RKO (cell line): ENCODE measurements around the gene ADAMTS9.

ENCODE experiments used
- DNase-seq: peaks from one replicate; pipeline ENCODE4 v3.0.0-alpha.2; 2016; ENCODE audit warnings: low spot score

Gene ADAMTS9

DNA sequence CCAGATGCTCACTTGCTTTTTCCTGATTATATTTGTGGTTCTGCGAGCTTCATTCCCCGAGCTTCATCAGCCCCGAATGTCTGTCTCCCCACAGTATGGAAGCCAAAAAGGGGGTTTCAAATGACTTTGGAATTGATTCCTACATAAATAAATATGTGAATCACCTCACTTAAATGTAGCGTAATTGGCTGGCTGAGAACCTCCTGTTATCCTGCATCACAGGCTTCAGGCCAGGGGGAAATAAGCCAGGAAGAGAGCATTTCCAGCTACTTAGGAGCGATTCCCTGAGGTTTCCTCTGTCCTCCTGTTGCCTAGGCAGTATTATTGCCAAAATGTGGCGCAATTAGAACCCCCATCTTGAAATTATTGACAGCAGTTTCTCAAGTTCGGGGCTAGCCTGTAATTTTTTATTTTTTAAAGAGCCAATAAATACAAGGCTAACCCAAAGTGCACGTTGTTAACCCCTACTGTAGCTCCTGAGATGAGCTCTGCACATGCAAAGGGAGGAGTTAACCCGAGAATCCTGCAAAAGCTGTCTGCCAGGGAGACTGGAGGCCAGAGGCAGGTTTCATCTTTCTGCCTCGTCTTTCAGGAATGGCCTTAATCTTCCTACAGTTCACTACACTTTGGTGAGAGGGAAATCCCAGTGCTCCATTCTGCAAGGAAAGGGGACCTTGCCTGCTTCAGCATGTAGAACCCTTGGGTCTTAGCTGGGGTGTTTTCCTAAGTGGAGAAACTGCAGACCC, 148.2 kb downstream of the ADAMTS9 start:
- DNase-seq, result no peak

DNA sequence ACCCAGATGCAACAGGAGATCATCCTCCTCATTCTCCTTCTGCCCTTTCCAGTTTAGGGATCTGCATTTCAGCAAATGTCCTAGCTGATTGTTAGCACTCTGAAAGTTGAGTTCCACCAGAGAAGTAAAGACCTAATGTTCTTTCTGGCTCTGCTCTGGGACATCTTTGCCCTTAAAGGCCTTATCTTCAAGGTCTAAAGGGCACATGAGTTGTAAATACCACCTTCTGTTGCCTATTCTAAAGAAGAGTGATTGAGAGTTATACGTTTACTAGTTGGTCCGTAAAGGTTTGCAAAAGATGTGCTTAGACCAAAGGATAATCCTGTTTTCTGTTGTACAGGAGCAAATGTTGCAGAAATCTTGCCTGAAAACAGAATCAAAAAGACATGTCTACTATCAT, 151.6 kb downstream of the ADAMTS9 start:
- DNase-seq, result no peak

- DNase-seq, result peak; percentile 85
Observed at GRCh38 chr3:64533617-64534317, 154.0 kb downstream of the ADAMTS9 start.

DNA sequence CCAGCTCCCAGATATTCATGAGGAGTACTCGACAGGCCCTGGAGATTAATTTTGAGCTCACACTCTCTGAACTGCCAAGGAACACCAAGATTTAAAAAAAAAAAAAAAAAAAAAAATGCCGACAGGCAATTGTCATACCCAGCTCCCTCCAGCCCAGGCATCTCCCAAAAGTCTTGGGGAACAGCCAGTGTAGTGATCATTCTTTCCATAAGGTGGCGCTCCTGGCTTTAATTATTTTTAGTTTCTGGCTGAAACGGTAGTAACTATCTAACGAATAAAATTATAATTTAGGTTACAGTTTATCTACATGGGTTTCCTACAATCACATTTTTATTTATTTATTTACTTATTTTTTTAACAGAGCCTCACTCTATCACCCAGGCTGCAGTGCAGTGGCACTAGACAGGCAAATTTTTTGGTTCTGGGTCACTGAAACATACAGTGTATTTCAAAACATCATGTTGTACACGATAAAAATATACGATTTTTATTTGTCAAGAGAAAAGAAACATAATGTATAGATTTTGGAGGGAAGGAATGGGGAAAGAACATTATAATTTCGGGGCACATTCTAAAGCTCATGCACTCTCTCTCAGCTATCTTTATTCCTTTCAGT, 157.3 kb downstream of the ADAMTS9 start:
- DNase-seq, result peak; percentile 63

GRCh38 chr3:64523324-64523723, 164.5 kb downstream of the ADAMTS9 start:
- no peak for DNase-seq

- no peak for DNase-seq
Observed at GRCh38 chr3:64520334-64520733, 167.5 kb downstream of the ADAMTS9 start.

DNA sequence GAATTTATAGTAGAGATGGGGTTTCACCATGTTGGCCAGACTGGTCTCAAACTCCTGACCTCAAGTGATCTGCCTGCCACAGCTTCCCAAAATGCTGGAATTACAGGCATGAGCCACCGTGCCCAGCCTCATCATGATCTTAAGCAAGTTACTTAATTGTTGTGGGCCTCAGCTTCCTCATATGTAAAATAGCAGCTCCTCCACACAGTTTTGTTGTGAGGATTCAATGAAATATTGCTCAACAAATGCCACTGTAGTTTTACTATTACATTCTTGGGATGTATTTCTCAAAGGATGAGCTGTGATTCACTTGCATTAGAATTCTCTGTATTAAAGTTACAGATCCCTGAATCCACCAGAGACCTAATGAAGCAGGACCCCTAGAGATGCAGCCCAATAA, 168.8 kb downstream of the ADAMTS9 start:
- no peak for DNase-seq

- DNase-seq, result no peak
Observed at GRCh38 chr3:64518496-64518895, 169.3 kb downstream of the ADAMTS9 start.

- no peak for DNase-seq
Observed at GRCh38 chr3:64514889-64515288, 172.9 kb downstream of the ADAMTS9 start.

GRCh38 chr3:64509206-64509605, 178.6 kb downstream of the ADAMTS9 start:
- DNase-seq, result no peak

DNA sequence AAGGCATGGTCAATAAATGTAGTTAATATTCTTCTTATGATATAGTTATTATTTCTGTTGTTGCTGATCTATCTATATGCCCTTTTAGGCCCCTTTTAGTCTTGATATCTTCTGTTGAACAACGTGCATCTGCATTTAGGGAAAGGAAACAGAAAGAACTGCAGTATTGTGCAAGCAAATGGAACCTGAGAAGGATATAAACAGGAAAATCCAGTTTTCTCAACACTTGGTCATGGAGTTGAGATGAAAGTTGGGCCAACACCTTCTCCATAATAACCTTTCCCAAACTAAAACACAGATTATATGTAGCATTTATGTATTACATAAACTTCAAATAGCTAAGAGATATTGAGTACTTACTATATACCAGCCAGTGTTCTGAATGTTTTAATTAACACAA, 179.7 kb downstream of the ADAMTS9 start:
- no peak for DNase-seq

DNA sequence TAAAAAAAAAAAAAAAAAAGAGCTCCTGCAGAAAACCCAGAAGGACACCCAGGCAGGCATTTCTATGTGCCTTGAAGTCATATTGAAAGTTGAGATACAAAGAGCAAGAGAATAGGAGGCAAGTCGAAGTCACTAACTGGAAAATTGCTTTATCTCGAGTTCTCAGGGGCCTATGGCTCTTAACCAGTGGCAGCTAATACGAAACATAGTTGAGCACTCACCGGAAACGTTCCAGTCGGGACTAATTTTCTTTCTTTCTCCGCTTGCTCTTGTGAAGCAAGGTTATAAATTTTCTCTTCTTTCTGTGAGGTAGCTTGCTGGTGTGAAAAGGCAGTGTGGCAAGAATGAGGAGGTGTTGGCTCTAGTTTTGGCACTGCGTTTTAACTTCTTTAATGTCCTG, 181.5 kb downstream of the ADAMTS9 start:
- no peak for DNase-seq

- no peak for DNase-seq
Observed at GRCh38 chr3:64505419-64505818, 182.4 kb downstream of the ADAMTS9 start.

GRCh38 chr3:64502284-64502683, 185.5 kb downstream of the ADAMTS9 start:
- DNase-seq, result no peak

DNA sequence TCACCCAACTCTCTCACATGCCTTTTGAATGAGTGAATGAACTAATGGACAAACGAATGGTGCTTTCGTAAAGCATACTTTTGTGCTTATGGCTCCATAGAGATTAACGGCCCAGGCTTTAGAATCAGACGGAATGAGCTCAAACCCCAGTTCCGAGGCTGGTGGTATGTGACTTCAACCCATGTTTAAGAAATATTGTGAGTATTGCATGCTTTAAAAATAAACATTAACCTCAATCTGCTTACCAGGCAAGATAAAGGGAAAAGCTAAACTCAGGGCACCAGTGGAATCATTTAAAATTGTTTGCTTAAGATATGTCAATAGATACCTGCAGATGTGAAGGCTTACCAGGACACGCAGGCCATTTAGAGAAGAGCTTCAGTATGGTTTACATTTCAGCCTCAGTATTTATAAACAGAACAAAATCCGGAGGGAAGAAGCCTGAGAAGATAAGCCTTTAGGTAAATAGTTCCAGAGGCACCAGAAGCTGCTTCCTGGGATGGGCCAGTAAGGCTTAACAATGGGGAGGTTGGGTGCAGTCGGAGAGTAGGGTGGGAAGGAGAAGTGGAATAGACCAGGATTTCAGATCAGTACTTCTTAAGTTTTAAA, 186.4 kb downstream of the ADAMTS9 start:
- DNase-seq, result no peak

GRCh38 chr3:64496786-64497490, 190.9 kb downstream of the ADAMTS9 start:
- no peak for DNase-seq

GRCh38 chr3:64495781-64496334, 191.9 kb downstream of the ADAMTS9 start:
- DNase-seq, result no peak

DNA sequence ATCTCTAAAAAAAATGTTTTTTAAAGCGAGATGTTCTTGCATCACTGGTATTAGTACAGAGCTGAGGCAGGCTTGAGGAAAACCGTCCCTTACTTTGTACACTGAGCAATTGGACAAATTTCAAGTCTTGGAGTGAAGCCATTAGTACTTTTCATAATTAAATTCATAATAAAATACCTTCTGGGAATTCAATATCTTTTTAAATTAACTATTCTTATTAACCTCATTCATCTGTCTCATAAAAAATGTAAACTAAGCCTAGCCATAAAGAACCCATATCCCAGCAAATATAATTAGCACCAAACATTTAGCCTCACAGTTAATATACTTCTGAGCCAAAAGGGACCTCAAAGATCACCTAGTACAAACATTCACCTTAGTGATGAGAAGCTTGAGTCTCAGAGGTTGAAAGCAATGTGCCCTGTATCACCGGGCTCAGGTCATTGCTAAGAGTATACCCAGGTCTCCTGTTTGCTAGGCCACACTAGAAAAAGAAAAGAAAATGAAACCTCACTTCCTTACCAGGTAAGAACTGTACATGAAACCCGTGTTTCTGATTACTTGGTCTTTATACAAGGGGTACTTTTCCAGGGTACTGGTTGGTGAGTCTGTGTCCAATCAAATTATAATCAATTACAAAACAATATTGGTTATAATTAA, 192.5 kb downstream of the ADAMTS9 start:
- no peak for DNase-seq

DNA sequence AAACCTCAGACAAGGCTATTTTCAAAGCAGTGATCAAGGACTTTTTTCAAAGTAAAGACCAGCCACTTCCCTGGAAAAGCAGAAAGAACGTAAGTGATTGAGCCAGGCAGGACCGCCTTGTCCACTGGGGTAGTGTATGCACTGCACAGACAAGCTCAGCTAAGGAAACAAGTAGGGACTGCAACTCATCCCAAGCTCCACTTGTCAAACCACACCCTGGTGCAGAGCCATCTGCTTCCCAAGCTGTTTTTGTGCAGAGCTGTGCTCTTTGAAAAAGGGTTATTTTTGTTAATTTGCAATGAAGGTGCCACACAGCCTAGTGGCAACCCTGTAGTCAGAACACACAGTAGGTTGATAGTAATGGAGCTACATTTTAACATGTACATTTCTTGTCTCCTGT, 193.3 kb downstream of the ADAMTS9 start:
- no peak for DNase-seq

DNA sequence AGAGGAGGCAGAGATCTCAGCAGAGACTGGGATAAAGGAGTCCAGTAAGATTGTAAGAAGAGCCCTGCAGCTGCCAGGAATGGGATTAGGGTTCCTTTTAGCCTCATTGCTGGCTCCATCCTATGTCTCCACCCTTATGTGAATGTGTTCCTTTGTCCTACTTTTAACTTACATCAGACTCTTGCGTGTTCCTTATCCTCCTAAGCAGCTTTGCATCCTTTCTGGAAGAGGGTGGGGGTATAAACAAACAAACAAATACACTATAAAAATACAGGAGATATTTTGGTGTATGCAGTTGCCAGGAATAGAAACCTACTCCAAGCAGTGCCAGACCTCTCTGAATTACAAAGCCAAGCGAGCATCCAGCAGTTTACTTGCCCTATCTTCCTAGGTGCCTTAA, 194.7 kb downstream of the ADAMTS9 start:
- DNase-seq, result no peak

- no peak for DNase-seq
Observed at GRCh38 chr3:64491843-64492242, 196.0 kb downstream of the ADAMTS9 start.
